ENCODE measurements around the gene RNF112.

GRCh38 chr17:19449656-19450055 is 38.6 kb downstream of the RNF112 start:
- no peak for TF ChIP-seq CTCF (conservative IDR thresholded peaks at IDR 0.05; ENCODE audit: low read length)
- no peak for TF ChIP-seq EZH2phosphoT487 (IDR thresholded peaks at IDR 0.05; ENCODE audit: borderline replicate concordance, low read depth, low read length)

All from OCI-LY7 (cell line).